ENCODE measurements around the gene SAMD13. TPM values are rescaled to one million over a fixed set of nuclear protein-coding genes. Genes with fewer than 3 reads are reported as not detected.

Gene SAMD13
- total and polyA plus RNA-seq, 2 of the 8 experiments (the other 6 are each of a cell fraction or from before 2014, with no cell fraction given), result 0.86 to 2.3 TPM

GRCh38 chr1:84300501-84300900, 1.0 kb upstream of the SAMD13 start:
- H3K9me3 ChIP-seq (ENCODE audit: insufficient read depth in 2 of 2, low read depth in 1 of 2, low read length in 1 of 2), result no peaks in the 10 kb centered on the region
- DNase-seq (ENCODE audit: low read depth in 1 of 2, low spot score in 2 of 2), result no peak
- H3K18ac ChIP-seq (ENCODE audit: extremely low read depth, low read length), result no peak overlapping the region
- no peak overlapping the region for H4K91ac ChIP-seq (replicated peaks; ENCODE audit: insufficient read length, low read length)
- H2BK12ac ChIP-seq (ENCODE audit: low read depth, low read length), result no peak overlapping the region
- no peak overlapping the region for H2BK5ac ChIP-seq (ENCODE audit: low read depth, low read length)
- no peak overlapping the region for H2BK120ac ChIP-seq (replicated peaks; ENCODE audit: low read depth, low read length)
- H3K23me2 ChIP-seq (ENCODE audit: low read depth, low read length), result peaks cover 10% of the 10 kb centered on the region; the same call in 1 of the 2 replicates
- no peaks in the 10 kb centered on the region for H3K79me1 ChIP-seq (ENCODE audit: low read depth, low read length)
- H4K5ac ChIP-seq (ENCODE audit: insufficient read length, low read depth, low read length), result no peak overlapping the region
- no peak for FAIRE-seq
- H3K27me3 ChIP-seq (replicated peaks in 1 of 4; ENCODE audit: control insufficient read depth in 3 of 4, extremely low read depth in 1 of 4, insufficient read depth in 3 of 4, low read length in 3 of 4), result no peaks in the 10 kb centered on the region
- H2BK15ac ChIP-seq (ENCODE audit: low read length), result no peak overlapping the region
- no peaks in the 10 kb centered on the region for H3K36me3 ChIP-seq (ENCODE audit: control insufficient read depth in 2 of 4, insufficient read depth in 4 of 4, low read length in 3 of 4)
- POLR2A ChIA-PET (ENCODE audit: partially characterized antibody), result no interaction called here
- H3K79me2 ChIP-seq (ENCODE audit: control insufficient read depth in 1 of 2, insufficient read depth in 2 of 2, low read length in 2 of 2), result no peaks in the 10 kb centered on the region
- H2AFZ ChIP-seq (ENCODE audit: low read length), result no peak overlapping the region
- H3K23ac ChIP-seq (ENCODE audit: insufficient read length), result no peak overlapping the region
- CTCF ChIA-PET (ENCODE audit: partially characterized antibody), result interaction anchor here (0.6 kb wide), 1 partner anchor 399 kb away, joined by 4 read pairs; no protein-coding TSS in a partner anchor
- no peak overlapping the region for H3K27ac ChIP-seq (ENCODE audit: low read depth, low read length)
- no peak overlapping the region for H3K4me2 ChIP-seq (ENCODE audit: insufficient read depth in 1 of 2, low read depth in 2 of 2, low read length in 2 of 2)
- peaks cover 5 to 25% (median 11%) of the 10 kb centered on the region in 4 experiments for H3K4me1 ChIP-seq (replicated peaks in 1 of 4; ENCODE audit: control insufficient read depth in 3 of 4, insufficient read depth in 4 of 4, low read length in 3 of 4)
- H3K56ac ChIP-seq (replicated peaks; ENCODE audit: insufficient read length, low read depth, low read length), result no peak overlapping the region
- no peaks in the 10 kb centered on the region for H4K20me1 ChIP-seq (replicated peaks in 1 of 2; ENCODE audit: control insufficient read depth in 1 of 2, insufficient read depth in 2 of 2, low read length in 2 of 2)
- H3K14ac ChIP-seq (ENCODE audit: insufficient read length), result no peak overlapping the region
- no peak overlapping the region for H4K8ac ChIP-seq (ENCODE audit: extremely low read depth, insufficient read depth, low read length)
- 69% methylated on average over 1 of the region's 1 CpG; no CpG with 5 or more reads in 1 of the 2 experiments for WGBS, 2 experiments (ENCODE audit: extremely low coverage in 1 of 2, insufficient coverage in 1 of 2, insufficient read length in 1 of 2, insufficient replicate concordance in 2 of 2, low coverage in 1 of 2, low lambda C conversion rate in 2 of 2, missing lambda C conversion rate in 1 of 2)
- TF ChIP-seq POU5F1 (IDR thresholded peaks at IDR 0.05; ENCODE audit: low read depth, low read length), result no peak
- no peak for TF ChIP-seq JUND (IDR thresholded peaks at IDR 0.05; ENCODE audit: low read length)
- TF ChIP-seq KDM4A (IDR thresholded peaks at IDR 0.05; ENCODE audit: low read depth, low read length, severe bottlenecking), result no peak
- no peak for TF ChIP-seq MAFK (IDR thresholded peaks at IDR 0.05; ENCODE audit: low read depth, low read length)
- TF ChIP-seq KDM5A (IDR thresholded peaks at IDR 0.05; ENCODE audit: low read length), result no peak
- TF ChIP-seq SIX5 (IDR thresholded peaks at IDR 0.05; ENCODE audit: low read depth, low read length), result no peak
- no peak for TF ChIP-seq RNF2 (IDR thresholded peaks at IDR 0.05; ENCODE audit: borderline replicate concordance, low read depth, low read length, missing control alignments, poor library complexity, severe bottlenecking)
- H2BK20ac ChIP-seq (ENCODE audit: low read length), result no peak overlapping the region
- H3K4me3 ChIP-seq (ENCODE audit: extremely low read depth in 1 of 4, insufficient read depth in 2 of 4, low read depth in 3 of 4, low read length in 4 of 4), result no peak overlapping the region
- no peak overlapping the region for H3K9ac ChIP-seq (replicated peaks in 1 of 4; ENCODE audit: extremely low read depth in 1 of 4, low read depth in 3 of 4, low read length in 3 of 4)
- no peak overlapping the region for H2AK5ac ChIP-seq (ENCODE audit: low read depth, low read length)
- no peak overlapping the region for H3K4ac ChIP-seq (replicated peaks; ENCODE audit: insufficient read length, low read depth, low read length)
